GM18526 (cell line): ENCODE data around the gene CADPS2.

ENCODE experiments used
- POLR2A ChIP-seq: IDR thresholded peaks from 3 replicates; pipeline ENCODE4 v1.6.1; 2011; ENCODE audit not compliant: insufficient read length; ENCODE audit errors: extremely low read depth

The CADPS2 gene

GRCh38 chr7:122710916-122711315 lies 175.3 kb downstream of the CADPS2 start:
- TF ChIP-seq POLR2A: no peak

DNA sequence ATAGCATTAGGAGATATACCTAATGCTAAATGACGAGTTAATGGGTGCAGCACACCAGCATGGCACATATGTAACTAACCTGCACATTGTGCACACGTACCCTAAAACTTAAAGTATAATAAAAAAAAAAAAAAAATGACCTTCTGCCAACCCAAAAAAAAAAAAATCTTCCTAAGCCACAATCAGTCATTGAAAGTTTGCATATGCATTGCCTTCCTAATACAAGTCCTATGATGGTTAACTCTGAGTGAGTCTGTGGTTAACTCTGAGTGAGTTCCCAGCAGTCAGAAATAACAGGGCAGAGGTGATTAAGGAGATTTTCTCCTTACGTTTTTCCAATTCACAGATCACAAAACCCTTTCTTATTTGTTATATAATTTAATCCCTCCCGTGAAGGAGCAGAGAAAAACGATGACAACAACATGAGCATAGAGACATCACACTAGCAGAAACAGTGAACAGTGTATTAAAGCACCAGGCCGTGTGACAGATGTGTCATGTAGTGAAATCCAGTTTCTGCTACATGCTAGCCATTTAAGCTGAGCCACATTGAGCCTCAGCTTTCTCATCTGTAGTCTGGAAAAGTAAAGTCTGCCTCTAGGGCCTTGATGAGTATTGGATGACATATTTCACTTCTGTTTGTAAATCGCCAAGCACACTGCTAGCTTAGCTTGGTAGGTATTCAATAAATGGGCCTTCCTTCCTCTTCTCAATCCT lies 176.2 kb downstream of the CADPS2 start:
- no peak for TF ChIP-seq POLR2A

DNA sequence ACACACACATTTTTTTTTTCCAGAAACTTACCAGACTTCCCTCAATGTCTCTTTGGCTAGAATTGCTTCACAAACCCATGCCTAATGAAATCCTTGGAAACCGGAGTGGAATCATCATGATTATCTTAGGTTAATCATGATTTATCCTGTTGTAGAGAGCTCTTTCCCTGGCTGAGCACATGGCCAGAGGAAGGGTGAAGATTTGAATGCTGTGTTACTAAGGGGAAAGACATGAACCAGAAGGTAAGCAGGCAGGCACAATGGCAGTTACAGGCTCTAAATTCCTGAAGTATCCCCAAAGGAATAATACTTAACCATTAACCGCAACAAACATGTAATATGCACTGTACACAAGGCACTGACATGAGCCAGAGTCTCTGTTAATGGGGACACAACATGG lies 179.4 kb downstream of the CADPS2 start:
- TF ChIP-seq POLR2A: no peak

DNA sequence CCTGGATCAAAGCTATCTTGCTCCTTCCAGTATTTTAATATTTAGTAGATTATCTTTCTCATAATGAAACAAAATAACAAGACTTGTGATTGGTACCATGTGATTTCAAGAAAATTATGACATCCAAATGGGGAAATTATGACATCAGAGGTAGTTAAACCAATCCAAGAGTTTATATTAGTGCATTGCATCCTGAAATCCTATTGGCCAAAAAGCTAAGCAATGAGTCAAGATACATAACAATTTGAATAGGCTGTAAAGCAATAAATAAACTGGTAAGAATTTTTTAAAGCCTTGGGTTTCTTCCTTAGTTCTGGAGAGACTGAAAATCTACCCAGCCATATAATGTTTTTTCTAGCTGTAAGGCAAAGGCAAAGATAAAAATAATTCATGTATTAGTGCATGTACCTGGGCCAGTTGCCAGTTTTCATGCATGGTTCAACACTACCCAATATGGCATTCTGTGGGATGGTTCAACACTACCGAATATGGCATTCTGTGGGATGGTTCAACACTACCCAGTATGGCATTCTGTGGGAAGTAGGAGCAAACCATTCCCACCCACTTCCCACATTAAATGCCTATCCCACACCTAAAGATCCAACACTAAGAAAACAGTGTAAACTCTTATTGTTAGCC lies 183.3 kb downstream of the CADPS2 start, which contains the start of gene RNF148:
Gene RNF148, minus strand, starts transcription at position 51 of the 639 bp plus-strand sequence. CDS start 172 bp downstream, outside the sequence.
- no peak for TF ChIP-seq POLR2A

- TF ChIP-seq POLR2A: no peak
Observed at GRCh38 chr7:122699017-122699416, 187.2 kb downstream of the CADPS2 start, which contains the start of gene RNF133. TSS of gene RNF133 (minus strand) at chr7:122699117. CDS start at chr7:122698918, 199 bp downstream.

DNA sequence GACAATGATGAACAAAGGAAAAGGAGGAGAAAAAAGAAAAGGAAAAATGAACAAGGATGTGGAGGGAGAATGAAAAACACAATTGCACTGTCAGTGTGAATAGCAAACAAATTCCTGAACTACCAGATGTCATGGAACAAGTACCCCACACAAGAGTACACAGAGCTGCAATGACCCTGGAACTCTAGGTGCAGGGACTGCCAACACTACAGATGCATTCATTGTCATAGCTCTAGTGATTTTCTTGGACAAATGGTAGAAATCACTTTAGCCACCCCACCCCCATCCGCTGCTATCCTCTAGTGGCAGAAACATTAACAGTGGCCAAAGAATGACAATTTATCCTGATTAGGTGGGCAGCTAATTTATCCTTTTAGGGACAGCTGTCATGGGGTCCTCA lies 190.4 kb downstream of the CADPS2 start:
- TF ChIP-seq POLR2A: no peak

DNA sequence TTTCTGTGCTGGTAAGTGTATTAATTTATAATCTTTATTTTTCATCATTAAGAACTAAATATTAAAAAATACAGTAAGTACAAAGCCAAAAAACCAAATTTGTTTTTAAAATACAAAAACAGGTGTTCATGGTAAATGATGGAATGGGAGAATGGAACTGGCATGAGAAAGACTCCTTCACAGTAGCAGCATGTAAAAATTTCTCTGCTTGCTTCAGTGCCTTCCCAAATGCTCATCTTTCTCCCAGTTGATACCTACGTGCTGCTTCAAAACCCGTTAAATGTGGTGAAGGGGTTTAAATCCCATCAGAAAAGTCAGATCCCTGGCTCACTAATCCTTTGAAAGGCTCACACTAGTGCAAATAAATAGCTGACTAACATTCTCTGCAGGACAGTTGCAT lies 191.6 kb downstream of the CADPS2 start:
- TF ChIP-seq POLR2A: no peak

DNA sequence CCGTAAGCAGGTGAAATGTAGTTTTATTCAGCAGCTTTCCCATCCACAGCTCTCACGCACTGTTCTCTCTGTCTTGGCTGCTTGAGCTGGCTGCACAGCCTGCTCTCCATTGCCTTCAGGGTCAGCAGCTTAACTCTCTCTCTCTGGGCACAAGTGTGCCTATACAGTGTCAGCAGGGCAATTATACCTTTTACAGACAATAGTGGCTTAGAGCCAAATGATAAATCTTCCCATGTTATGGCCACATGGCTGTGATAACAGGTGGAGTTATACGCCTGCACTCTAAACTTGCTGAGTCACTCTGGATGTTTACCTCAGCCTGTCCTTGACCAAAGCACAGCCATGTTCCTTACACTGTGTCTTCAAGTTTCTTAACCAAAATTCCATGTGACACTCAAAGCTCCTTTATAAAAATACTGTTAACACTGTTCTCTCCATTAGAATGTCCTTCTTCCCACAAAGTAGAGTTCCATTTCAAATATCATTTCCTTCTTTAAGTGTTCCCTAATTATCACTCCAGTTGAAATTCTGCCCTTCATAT lies 193.4 kb downstream of the CADPS2 start:
- no peak for TF ChIP-seq POLR2A

GRCh38 chr7:122691569-122692235 lies 194.6 kb downstream of the CADPS2 start:
- no peak for TF ChIP-seq POLR2A

DNA sequence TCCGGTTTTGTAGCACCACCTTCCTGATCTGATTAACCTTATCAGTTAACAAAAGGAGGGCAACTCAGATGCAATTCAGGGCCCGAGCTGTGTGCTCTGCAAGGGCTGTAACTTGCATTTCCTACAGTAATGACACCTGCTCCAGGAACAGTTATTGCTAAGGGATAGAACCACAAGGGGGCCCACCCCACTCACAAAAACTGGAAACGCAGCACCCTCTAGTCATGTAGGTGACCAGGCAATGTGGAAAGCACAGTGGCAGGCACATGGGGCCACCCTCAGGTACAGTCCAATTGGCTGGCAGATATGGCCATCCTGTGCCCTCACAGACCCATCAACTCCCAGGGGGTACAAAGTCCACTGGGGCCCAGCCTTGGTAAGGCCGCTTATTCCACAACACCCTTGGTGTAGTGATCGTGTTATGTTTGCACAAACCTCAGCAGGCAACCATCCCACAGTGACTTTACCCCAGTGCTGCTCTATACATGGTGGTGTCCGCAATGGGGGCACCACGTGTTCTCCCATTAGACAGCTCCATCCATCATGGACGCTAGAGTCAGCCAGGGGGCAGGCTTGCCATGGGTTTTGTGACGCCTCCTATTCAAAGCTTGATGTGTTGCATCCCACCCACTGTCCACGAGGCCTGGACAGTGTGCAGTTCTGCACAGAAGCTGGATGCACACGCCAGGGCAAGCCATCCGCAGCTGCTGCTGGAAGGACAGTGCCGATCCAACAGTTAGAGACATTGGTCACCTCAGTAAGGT lies 196.7 kb downstream of the CADPS2 start:
- no peak for TF ChIP-seq POLR2A

GRCh38 chr7:122688400-122688998 lies 197.8 kb downstream of the CADPS2 start:
- TF ChIP-seq POLR2A: no peak

DNA sequence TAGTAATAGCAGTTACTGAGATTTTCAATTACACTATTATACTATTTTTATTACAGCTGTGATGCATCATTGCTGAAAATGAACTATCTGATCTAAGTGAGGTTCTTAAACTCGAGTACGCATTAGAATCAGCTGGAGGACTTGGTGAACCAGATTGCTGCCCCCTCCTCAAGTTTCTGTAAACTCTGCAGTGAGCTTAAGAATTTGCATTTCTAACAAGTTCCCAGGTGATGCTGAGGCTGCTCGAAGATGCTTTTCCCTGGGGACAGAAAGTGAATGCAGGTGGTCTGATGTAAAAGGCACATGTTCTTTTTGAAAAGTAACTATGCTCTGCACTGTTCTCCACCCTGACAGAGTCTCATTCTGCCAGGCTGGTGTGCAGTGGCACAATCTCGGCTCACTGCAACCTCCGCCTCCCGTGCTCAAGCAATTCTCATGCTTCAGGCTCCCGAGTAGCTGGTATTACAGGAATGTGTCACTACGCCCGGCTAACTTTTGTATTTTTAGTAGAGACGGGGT lies 199.8 kb downstream of the CADPS2 start:
- TF ChIP-seq POLR2A: no peak

- no peak for TF ChIP-seq POLR2A
Observed at GRCh38 chr7:122684504-122684903, 201.8 kb downstream of the CADPS2 start.

DNA sequence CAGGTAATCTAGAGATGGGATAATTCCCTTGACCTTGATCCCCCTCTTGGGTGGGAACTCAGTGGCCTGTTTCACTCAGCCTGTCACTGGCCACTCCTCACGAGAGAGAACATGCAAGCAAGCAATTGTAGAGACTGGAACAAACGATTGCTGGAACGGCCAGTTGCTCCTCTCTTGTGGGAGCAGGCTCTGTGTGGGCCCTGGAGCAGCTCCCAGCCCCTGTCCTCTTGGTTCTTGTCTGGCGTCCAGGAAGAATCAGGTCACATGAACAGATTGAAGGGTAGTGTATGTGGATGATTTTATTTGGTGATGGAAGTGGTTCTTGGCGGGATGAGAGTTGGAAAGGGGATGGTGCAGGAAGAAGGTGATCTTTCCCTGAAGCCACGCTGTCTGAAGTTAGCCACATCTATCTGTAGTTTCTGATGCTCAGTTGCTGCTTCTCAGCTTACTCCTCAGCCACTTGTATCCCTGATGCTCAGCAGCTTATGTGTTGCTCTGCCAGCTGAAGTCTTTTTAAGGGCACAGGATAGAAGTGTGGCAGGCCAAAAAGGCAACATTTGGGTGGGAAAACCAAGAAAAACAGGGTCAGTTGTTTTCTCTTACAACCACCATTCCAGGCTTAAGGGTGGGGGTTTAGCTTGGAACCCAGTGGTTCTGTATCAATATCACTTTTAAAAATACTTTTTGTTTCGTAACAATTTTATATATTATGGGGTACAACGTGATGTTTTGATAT lies 203.3 kb downstream of the CADPS2 start:
- no peak for TF ChIP-seq POLR2A

- TF ChIP-seq POLR2A: no peak
Observed at GRCh38 chr7:122679813-122680212, 206.4 kb downstream of the CADPS2 start.
